Adrenal gland (tissue), 5 donors: ENCODE measurements around the gene TP53TG5.

Experiments
- POLR2A ChIP-seq, 2 donors: fragments of 450-650 bp; IDR thresholded peaks; one replicate each; pipeline ENCODE4 v1.6.1; 2017; ENCODE audit warnings: antibody characterized with exemption in 2 of 2, mild to moderate bottlenecking in 2 of 2, moderate library complexity in 1 of 2
- TF ChIP-seq, protein P1 (sequence below), 6 experiments: fragments of 450-650 bp in 4 of 6; fragments of 200-600 bp in 2 of 6; sonication (generic) in 1 of 6; IDR thresholded peaks; 1 replicate in 5 of 6; 2 replicates in 1 of 6; pipeline versions ENCODE4 v1.5.1 to v1.8.0; 2016 to 2021; ENCODE audit warnings: antibody characterized with exemption in 6 of 6, mild to moderate bottlenecking in 2 of 6, moderate library complexity in 1 of 6
- donor health status: DM: no; HTN: no; CAD: no.

GRCh38 chr20:45347297-45347935 lies 30.7 kb downstream of the TP53TG5 start:
- no peak for TF ChIP-seq POLR2A (IDR thresholded peaks at IDR 0.05)
- TF ChIP-seq, protein P1, sequence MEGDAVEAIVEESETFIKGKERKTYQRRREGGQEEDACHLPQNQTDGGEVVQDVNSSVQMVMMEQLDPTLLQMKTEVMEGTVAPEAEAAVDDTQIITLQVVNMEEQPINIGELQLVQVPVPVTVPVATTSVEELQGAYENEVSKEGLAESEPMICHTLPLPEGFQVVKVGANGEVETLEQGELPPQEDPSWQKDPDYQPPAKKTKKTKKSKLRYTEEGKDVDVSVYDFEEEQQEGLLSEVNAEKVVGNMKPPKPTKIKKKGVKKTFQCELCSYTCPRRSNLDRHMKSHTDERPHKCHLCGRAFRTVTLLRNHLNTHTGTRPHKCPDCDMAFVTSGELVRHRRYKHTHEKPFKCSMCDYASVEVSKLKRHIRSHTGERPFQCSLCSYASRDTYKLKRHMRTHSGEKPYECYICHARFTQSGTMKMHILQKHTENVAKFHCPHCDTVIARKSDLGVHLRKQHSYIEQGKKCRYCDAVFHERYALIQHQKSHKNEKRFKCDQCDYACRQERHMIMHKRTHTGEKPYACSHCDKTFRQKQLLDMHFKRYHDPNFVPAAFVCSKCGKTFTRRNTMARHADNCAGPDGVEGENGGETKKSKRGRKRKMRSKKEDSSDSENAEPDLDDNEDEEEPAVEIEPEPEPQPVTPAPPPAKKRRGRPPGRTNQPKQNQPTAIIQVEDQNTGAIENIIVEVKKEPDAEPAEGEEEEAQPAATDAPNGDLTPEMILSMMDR (IDR thresholded peaks at IDR 0.05): no peak
